22Rv1 (cell line): ENCODE data around the gene FDX2.

Experiments used
- CTCF ChIP-seq: fragments of 450-650 bp; IDR thresholded peaks from 2 replicates; pipeline ENCODE4 v1.5.1; 2017; ENCODE audit warnings: mild to moderate bottlenecking
- ZFX ChIP-seq: fragments of 450-650 bp; IDR thresholded peaks from 2 replicates; pipeline ENCODE4 v1.6.1; 2017; ENCODE audit warnings: antibody characterized with exemption, borderline replicate concordance

- TF ChIP-seq CTCF = no peak
- TF ChIP-seq ZFX = no peak
Measured at GRCh38 chr19:10339977-10340376, 24.2 kb upstream of the FDX2 start.
